Germinal center (tissue), 1 donor: ENCODE measurements around the gene JARID2.
A peak's percentile ranks its signal among the peaks of the same experiment; 100 is the strongest.

ENCODE experiments used
- DNase-seq: peaks from one replicate; pipeline ENCODE4 v3.0.0; 2012; ENCODE audit warnings: mixed read lengths, low spot score

Gene JARID2

DNA sequence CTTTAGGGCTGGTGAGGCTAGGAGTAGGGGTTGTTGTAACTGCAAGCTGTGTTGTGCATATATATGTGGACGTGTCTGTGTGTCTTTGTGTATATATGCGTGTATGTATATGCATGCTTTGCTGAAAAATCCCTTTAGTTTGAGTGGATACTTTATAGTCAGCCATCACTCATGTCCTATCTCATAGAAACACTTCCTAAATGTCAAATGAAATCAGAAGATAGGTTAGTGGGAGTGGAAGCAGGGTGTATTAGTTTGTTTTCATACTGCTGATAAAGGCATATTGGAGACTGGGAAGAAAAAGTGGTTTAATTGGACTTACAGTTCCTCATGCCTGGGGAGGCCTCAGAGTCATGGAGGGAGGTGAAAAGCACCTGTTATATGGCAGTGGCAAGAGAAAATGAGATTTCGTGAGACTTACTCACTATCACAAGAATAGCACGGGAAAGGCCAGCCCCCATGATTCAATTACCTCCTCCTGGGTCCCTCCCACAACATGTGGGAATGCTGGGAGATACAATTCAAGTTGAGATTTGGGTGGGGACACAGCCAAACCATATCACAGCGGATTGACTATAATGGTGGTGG, 131.1 kb downstream of the JARID2 start:
- no peak for DNase-seq

DNA sequence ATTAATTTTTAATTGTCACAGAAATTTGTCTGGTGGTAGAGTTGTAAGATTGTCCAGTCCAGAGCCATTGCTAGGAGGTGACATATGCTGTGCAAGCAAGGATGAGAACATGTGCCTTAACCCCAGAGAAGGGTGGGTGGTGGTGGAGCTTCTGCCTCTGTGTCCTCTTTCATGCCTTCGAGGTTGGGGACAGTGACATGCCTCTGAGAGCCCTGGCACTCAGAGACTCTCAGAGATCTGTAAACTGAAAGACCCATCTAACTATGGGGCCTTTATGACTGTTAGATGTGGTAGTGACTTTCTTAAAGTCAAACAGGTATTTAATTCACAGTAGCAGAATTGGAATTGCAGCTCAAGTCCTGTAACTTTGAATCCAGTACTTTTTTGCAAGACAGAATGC, 132.4 kb downstream of the JARID2 start:
- no peak for DNase-seq

DNA sequence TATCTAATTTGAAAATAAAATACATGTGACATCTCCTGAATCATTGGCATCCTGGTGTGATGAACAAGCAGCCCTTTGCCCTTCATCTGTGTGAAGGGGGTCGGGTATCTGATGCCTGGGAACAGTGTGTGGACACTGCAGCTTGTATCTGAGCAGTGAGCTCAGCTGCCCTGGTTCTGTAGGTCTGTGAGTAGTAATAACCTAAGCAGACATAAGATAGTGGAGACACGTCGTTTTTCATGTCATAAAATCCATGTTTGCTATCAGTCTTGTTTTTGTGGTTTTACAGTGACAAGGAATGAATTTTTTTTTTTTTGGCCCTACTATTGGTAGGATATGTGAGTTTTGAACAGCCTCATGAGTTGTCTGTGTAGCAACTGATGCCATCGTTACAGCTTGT, 133.0 kb downstream of the JARID2 start:
- no peak for DNase-seq

DNA sequence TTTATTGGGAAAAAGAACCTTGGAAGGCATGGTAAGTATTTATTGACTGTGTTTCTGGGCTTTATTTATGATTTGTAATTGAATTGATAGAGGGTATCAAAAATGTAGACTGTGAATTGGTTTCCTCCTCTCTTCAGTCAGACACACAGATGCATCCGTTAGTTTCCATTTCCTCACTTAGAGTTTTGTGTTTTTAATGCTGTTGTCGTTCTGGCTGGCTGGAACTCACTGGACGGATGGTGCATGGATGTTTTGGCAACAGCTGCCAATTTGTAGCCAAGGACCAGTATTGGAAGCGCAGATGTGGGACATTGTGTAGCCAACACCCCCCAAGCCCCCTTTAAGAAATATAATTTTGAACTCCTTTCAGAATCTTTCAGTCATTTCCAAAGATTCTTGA, 134.5 kb downstream of the JARID2 start:
- no peak for DNase-seq

DNA sequence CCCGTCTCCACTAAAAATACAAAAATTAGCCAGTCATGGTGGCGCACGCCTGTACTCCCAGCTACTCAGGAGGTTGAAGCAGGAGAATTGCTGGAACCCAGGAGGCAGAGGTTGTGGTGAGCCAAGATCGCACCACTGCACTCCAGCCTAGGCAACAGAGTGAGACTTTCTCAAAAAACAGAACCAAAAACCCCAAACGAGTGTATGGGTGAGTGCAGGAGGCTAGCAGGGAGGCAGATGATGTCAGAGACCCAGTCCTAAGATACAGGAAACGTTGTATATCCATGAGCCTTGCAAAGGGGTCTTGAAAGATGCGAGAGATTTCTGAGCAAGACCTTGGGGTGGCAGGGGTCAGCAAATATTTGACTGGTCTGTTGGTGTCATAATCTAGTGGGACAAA, 136.2 kb downstream of the JARID2 start:
- no peak for DNase-seq

DNA sequence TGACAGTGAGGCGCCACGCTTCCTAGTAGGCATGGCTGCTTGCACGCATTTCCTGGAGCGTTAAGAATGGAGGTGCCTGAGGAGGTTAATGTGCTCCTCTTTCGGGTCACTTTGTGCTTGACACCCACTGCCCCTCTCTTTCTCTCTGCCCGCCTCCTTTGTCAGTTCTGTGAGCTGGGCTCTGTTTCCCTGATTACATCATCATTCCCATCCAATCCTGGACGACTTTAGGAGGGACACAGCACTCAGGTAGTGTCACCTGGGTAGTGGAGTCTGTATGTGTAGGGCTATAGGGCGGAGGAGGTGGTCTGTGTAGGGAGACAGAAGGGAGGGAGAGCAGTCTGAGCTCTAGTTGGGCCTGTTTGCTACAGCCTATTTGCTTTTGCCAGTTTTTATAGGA, 136.8 kb downstream of the JARID2 start:
- no peak for DNase-seq

DNA sequence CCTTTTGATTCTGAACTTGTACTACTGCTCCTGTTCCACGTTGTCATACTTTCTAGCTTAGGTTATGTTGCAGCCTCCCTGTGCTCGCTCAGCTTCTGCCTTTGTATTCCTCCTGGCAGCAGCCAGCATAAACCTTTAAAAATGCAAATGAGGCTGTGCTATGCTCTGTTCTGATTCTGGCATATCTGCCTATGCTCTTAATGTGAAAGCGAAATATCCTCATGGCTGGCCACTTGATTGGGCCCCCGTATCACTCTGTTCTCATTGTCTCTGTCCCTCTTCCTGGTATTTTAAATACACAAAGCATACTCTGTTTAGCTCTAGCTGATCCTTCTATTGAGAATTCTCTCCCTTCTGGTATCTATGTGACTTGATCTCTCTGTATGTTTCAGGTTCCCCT, 139.0 kb downstream of the JARID2 start:
- DNase-seq: no peak

DNA sequence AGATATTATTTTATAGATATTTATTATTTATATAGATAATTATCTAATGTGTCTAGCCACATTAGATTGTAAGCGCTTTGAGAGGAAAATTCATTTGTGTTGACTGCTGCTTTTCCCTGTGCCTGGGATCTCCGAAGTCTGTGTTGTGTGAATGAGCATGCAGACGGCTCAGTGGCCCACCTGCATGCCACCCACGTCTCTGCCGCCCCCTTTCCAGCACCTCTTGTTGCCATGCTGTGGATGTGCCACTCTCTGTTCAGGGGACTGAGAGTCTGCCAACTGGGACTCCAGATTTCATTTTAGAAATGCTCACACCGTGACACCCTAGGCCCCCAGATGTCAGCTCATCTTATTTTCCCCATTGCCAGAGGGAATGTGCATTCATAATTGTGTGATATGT, 139.7 kb downstream of the JARID2 start:
- DNase-seq: no peak

DNA sequence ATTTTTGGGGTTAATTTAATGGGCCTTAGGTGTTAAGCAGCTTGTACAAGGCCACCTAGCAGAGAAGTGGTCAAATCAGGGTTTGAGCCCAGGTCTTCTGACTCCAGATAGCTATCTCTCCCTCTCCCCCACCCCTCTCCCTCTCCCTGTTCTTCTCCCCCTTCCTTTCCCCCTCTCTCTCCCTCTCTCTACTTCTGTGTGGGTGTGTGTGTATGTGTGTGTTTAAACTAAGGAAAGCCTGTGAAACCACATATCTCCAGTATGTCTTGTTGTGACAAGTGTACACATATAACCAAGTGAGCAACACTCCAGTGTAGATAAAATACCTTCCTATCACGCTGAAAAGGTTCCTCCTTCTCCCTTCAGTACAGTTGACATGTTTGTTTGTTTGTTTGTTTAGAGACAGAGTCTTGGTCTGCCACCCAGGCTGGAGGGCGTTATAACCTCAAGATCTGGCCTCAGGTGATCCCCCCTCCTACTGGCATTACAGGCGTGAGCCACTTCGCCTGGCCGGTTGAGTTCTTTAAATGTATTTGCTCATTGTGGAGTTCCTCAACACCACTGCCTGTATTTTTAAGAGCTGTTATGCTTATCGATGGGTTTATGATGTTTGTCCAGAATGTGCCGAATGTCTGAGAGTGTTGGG, 140.4 kb downstream of the JARID2 start:
- DNase-seq: no peak

DNA sequence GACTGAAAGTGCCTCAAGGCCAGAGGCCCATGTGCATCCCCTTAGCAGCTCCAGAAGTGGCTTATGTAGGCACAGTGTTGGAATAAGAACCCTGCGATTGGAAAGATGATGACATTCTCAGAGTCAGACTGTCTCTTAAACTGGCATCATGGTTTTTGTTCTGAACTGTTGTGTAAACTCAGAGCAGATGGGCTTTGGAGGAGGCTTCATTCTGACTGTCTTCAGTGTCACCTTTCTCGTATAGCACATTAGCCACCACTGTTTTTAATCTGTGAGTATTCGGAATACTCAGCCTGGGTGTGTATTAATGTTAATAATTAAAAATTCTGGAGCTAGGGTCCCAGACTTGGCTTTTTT, 140.9 kb downstream of the JARID2 start:
- DNase-seq: no peak

DNA sequence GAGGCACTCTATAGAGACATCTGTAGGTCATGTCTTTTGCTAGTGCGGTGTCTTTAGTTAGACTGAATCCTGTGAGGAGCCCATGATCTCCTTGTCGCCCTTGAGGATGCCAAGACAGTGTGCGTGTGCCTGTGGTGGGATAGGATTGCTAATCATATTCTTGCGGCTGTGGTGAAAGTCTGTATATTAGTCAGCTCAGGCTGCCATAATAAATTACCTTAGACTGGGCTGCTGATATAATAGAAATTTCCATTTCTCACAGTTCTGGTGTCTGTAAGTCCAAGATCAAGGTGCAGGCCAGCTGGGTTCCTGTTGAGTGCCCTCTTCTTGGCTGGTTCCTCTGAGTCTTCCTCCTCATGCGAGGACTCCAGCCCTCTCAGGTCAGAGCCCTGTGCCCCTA, 141.2 kb downstream of the JARID2 start:
- DNase-seq: no peak

DNA sequence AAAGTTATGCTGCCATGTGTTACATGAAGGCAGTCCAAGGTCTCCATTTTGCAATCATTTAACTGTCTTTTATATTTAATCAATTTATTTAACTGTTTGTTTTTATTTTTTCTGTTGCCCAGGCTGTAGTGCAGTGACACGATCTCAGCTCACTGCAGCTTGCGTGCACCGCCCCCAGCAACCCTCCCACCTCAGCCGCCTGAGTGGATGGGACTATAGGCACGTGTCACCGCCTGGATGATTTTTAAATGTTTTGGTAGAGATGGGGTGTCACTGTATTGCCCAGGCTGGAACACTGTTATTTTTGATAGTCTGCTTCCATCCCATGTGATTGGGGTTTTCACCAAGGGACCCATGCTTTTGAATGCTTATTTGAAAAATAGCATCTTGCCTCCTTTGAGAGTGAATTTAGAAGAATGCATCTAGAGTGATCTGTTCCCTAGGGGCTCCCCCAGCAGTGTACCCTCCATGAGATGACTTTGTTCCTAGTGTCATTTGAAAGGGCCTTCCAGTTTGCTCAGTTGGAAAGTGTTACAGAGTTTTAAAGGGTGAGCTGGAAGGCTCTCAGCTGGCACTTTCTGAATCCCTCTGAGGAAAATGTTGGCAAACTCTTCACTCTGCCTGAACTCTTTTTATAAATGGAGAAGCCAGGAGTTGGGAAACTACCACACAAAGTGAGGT, 143.4 kb downstream of the JARID2 start:
- no peak for DNase-seq

DNA sequence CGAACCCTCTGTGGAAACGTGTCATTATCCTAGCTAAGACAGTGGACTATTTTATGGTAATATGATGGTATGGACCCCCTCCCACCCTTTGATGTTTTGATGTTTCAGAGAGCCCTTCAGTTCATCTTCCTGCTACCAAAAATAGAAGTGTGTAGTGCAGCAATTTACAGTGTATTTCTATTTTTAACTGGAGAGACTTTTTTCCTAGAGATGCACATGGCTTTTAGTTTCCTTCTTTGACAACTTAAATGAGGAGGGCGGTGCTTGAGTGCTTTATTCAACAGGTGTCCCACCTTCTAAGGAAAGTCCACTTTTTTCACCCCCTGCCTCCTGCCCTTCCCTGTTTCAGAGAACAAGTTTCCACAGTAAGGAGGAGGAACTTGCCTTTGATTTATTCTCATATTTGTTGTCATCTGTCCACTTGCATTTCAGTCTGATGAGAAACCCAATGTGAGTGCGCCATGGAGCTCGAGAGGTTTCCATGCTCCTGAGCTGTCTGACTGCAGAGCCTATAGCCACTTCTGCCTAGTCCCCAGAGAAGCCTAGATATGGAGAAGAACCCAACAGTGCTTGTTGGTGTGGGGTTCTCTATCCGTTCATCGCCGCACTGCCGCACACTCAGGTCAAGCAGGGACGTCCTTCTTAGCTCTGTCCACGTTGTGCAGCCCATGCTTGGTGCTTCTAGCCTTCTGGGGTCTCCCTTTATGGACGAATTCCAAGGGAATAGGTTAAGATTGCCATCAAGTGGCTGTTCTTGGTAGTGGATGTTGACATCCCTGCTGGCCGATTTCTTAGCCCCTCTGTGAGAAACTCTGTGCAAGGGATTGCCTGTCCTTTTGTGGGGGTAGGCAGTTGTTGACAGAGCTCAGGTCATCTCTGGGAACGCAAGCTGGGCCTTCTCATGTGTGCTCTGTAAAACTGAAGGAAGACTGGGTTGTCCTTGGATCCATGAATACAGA, 144.2 kb downstream of the JARID2 start:
- DNase-seq: peak; percentile 52

DNA sequence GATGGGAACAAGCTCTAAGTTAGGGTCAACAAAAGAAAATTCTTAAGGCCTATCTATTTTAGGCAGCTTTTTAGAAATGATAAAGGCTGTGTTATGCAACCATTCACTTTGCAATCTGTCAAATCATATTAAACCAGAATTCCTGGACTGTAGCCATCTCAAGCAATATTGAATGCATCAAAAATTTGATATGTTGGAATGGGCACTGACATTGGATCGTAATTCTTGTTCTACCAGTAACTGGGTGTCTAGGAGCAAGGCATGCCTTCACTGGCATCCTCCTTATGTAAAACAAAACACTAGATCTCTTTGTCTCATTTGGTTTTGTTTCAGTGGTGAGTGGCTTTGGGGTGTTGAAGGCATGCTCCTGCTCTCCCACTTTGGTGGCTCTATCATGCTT, 145.6 kb downstream of the JARID2 start:
- DNase-seq: no peak

DNA sequence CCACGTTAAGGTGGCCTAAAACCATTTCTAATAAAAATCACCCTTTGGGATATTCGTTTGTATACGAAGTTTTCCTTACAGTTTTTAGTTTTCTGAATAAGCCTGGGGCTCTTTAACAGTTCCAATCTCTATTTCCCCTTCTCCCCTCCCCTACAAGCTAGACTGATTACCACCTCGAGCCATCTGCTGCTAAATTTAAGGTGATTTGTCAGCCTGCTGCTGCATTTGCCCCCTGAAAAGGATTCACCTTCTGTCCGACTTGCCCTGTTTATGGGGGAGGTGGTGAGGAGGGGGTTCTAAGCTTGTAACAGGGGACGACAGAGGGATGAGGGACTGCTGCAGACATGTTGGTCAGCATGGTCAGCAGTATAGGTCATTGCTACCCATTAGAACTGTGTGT, 146.3 kb downstream of the JARID2 start:
- DNase-seq: no peak

DNA sequence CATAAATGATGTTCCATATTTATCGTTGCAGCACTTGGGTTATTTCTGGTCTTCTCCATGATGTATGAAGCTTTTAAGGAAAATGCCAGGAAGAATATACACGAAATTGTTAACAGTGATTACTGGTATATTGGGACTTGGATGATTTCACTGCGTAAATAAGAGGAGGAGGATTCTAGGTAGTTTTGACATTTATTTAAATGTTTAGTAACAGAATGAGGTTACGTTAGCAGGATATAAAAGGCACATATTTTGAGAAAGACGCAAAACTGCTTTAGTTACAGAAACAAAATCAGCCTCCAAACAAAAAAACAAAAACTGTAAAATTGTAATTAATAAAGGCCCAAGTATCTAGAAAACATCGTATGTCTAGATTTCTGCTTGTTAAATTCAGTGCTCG, 147.7 kb downstream of the JARID2 start:
- no peak for DNase-seq

DNA sequence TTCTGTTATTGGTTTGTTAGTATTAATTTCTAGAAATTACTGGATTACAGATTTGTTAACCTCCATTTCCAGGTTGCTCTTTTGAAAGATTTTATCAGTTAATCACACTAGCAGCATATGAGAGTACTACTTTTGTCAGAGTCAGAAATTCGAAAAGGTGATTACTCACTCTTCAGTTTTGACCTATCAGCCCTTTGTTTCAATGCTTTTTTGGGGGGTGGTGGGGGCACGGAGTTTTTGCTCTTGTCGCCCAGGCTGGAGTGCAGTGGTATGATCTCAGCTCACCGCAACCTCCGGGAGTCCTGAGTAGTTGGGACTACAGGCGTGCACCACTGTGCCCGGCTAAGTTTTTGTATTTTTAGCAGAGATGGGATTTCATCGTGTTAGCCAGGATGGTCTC, 149.2 kb downstream of the JARID2 start:
- DNase-seq: no peak

DNA sequence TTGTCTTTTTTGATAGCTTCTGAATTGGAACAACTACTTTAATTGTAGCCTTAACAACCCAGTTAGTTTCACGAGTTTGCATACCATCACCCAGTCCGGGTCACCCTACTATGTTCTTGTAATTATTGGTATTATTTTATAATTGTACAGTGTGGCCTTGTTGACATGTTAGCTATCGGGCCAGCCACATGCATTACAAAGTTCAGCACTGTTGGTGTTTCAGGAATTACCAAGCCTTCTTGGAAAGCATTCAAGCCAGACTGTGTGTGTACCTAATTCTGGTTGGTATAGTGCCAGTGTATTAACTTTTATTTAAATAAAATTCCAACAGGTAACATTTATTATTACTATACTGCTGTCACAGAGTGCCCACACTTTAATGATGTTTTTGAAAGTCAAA, 150.9 kb downstream of the JARID2 start:
- DNase-seq: no peak

DNA sequence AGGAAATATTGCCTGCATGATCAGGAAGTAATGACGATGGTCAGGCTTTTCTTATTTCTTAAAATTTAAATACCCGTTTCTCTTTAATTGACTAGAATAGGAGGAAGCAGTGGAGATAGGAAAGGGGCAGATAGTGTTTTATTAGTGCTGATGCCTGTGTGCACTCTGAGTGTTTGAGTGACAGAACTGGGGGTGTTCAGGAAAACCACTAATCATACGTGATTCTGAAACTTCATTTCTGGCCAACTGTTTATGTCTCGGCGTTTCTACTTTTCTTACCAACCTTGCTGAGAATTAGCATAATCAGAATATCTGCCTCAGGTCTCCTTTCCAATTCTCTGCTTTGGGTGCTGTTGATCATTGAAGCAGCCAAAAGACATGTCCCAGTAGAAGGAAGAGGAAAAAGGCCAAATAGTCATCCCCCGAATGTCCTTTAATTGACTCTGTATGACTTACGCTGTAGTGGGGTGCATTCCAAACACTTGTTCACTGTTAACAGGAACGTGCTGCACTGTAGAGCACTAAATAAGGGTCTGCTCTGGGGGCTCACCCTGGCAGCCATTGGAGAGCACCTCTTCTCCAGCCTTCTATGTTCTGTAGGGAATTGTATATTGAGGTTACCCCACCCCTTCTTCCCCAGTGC, 152.9 kb downstream of the JARID2 start:
- DNase-seq: no peak

DNA sequence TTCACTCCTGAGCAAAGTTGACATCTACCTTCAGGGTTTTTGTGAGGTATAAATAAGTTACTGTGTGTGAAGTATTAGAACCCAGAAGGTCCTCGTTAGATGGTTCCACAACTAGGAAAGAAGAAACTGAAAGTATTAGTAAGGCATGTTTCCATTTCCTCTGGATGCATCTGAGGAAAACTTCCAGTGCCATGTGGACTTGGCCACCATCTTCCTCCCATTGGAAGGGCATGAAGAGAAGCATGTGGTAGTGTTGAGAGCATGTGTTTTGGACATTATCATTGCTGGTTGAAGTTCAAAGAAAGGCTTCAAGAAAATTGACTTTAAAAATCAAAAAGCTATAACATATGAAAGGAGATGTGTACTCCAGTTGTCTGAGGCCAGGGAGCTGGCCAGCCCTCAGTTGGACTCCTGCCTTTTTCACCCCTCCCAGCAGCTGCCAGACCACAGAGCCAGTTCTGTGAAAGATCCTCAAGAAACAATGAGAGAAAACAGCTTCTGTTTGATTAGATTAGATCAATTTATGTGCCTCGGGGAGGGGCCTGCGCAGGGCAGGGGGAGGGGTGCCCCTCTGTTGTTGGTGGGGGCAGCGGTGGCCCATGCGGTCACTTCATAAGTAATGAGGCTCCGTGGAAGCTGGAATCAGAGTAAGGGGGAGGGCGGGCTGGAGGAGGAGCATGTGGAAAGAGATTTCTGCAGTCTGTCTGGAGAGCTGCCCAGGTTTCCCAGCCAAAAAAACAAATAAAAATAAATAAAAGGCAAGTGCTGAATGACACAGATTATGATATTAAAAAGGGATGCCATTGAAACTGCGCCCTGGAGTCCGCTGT, 154.0 kb downstream of the JARID2 start:
- DNase-seq: no peak

DNA sequence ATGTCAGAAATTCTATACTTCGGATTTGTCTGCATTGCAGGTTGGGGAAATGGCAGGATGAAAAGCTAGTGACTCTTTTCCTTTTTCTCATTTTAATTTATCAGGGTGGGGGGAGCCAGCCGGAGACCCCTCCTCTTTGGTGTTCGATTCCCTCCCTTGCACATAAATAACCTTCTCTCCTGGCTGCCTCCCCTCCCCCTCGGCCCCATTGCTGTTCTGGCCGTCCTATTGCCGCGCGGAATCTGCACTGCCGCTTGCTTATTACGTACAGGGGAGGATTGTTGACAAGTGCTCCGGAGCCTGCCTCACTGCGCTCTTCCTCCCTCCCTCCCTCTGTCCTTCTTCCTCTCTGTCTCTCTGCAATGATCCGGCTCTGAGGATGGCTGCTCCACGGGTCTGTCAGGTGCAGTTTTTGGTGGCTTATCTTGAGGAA, 154.7 kb downstream of the JARID2 start:
- DNase-seq: no peak
